T-helper 2 cell treated with Interferon-gamma antibody and Interleukin-4, amounts not matched to agents 100 ng/mL and 5 ng/mL, for 36 hours (primary cell): Measurements from ENCODE around the gene MORN5. TPM values are rescaled to one million over a fixed set of nuclear protein-coding genes. Genes with fewer than 3 reads are reported as not detected.

Experiments
- intact Hi-C: fragments of 100-400 bp; cut with micrococcal nuclease; formaldehyde crosslinking; loops from one replicate; pipeline ENCODE4 v1.15.1; 2023
- total RNA-seq: library from RNA; stranded (reverse); gene quantifications from 2 replicates; pipeline ENCODE4 v1.2.3, GENCODE V29; 2022

MORN5 gene
- total RNA-seq, 1 donor from 2014 or later, result not detected

GRCh38 chr9:122213589-122214413 lies 54.1 kb downstream of the MORN5 start:
- intact Hi-C loops, result loop anchor here (2.0 kb wide), 2 partner anchors 51 to 55 kb away; partner anchors contain the start of genes MORN5, MRRF, NDUFA8 and RBM18

GRCh38 chr9:122214507-122214906 lies 54.8 kb downstream of the MORN5 start:
- intact Hi-C loops, result loop anchor here (2.0 kb wide), 1 partner anchor 56 kb away; the partner anchor contains the start of genes MORN5 and NDUFA8

- intact Hi-C loops, result loop anchor here (2.0 kb wide), 1 partner anchor 57 kb away; the partner anchor contains the start of genes MORN5 and NDUFA8
Measured at GRCh38 chr9:122215663-122216062, 56.0 kb downstream of the MORN5 start.

- intact Hi-C loops, result no loop called here
Measured at GRCh38 chr9:122216138-122216797, 56.6 kb downstream of the MORN5 start.

- intact Hi-C loops, result no loop called here
Measured at GRCh38 chr9:122216798-122217418, 57.2 kb downstream of the MORN5 start.

- intact Hi-C loops, result no loop called here
Measured at GRCh38 chr9:122217640-122218039, 57.9 kb downstream of the MORN5 start.

- intact Hi-C loops, result no loop called here
Measured at GRCh38 chr9:122218071-122218934, 58.6 kb downstream of the MORN5 start.

GRCh38 chr9:122218935-122219855 lies 59.5 kb downstream of the MORN5 start:
- intact Hi-C loops, result no loop called here

GRCh38 chr9:122219856-122220672 lies 60.4 kb downstream of the MORN5 start:
- intact Hi-C loops, result no loop called here

- intact Hi-C loops, result no loop called here
Measured at GRCh38 chr9:122220673-122221182, 61.0 kb downstream of the MORN5 start.

- intact Hi-C loops, result no loop called here
Measured at GRCh38 chr9:122221183-122221811, 61.6 kb downstream of the MORN5 start.

- intact Hi-C loops, result no loop called here
Measured at GRCh38 chr9:122222791-122223190, 63.1 kb downstream of the MORN5 start.

GRCh38 chr9:122223435-122223834 lies 63.7 kb downstream of the MORN5 start:
- intact Hi-C loops, result no loop called here

GRCh38 chr9:122225312-122226141 lies 65.8 kb downstream of the MORN5 start:
- intact Hi-C loops, result no loop called here

- intact Hi-C loops, result no loop called here
Measured at GRCh38 chr9:122226142-122226757, 66.5 kb downstream of the MORN5 start.

GRCh38 chr9:122226758-122227574 lies 67.3 kb downstream of the MORN5 start:
- intact Hi-C loops, result no loop called here
